ENCODE results near the gene SCMH1.

Gene SCMH1

GRCh38 chr1:40986328-40986783 lies 255.8 kb downstream of the SCMH1 start:
- Histone ChIP-seq H3K9me3 (ENCODE audit: insufficient read depth, low read depth, low read length) (no peaks in the 10 kb centered on the region), H3K27ac (ENCODE audit: low read length) (no peak overlapping the region), H3K27me3 (ENCODE audit: insufficient read depth, low read length) (no peaks in the 10 kb centered on the region), H3K9ac (ENCODE audit: low read depth, low read length) (no peak overlapping the region), H3K36me3 (ENCODE audit: insufficient read depth, low read depth, low read length) (peaks cover 93% of the 10 kb centered on the region), H3K4me1 (ENCODE audit: insufficient read depth, low read length) (peaks cover 2% of the 10 kb centered on the region; the same call in 1 of the 2 replicates), H3K4me3 (ENCODE audit: low read length) (no peak overlapping the region)

- H3K27ac ChIP-seq (ENCODE audit: low read length): no peak overlapping the region
Measured at GRCh38 chr1:40985875-40986274, 256.2 kb downstream of the SCMH1 start.

DNA sequence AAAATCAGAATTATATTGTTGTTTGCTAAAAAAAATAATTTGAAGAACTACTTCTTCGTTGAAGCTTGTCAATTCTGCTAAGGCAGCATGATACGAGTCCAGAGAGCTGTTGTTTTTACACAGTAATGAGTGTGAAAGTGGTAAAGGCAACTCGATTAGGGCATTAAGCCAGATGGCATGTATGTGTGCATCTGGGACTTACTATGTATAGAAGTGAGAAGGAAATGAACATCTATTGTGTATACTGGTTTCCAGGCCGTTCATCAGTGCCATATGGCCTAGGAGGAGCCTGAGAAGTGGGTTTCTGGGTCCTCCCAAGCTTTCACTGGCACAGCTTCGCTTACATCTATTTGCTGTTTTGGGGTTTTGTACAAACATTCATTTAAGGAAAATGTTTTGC lies 256.9 kb downstream of the SCMH1 start:
- H3K9me3 ChIP-seq (ENCODE audit: insufficient read depth, low read depth, low read length): no peaks in the 10 kb centered on the region
- no peaks in the 10 kb centered on the region for H3K27me3 ChIP-seq (ENCODE audit: insufficient read depth, low read length)
- H3K9ac ChIP-seq (ENCODE audit: low read depth, low read length): no peak overlapping the region
- H3K4me3 ChIP-seq (ENCODE audit: low read length): no peak overlapping the region
- H3K27ac ChIP-seq (ENCODE audit: low read length): no peak overlapping the region
- peaks cover 8% of the 10 kb centered on the region for H3K4me1 ChIP-seq (ENCODE audit: insufficient read depth, low read length)
- peaks cover 81% of the 10 kb centered on the region for H3K36me3 ChIP-seq (ENCODE audit: insufficient read depth, low read depth, low read length)

More at GRCh38 chr1:40985875-40986274, 256.2 kb downstream of the SCMH1 start:
- peaks cover 88% of the 10 kb centered on the region for H3K36me3 ChIP-seq (ENCODE audit: insufficient read depth, low read depth, low read length)
- peaks cover 7% of the 10 kb centered on the region for H3K4me1 ChIP-seq (ENCODE audit: insufficient read depth, low read length)
- H3K9ac ChIP-seq (ENCODE audit: low read depth, low read length): no peak overlapping the region
- H3K9me3 ChIP-seq (ENCODE audit: insufficient read depth, low read depth, low read length): no peaks in the 10 kb centered on the region
- H3K27me3 ChIP-seq (ENCODE audit: insufficient read depth, low read length): no peaks in the 10 kb centered on the region
- no peak overlapping the region for H3K4me3 ChIP-seq (ENCODE audit: low read length)

GRCh38 chr1:40984531-40984930 lies 257.6 kb downstream of the SCMH1 start:
- H3K27me3 ChIP-seq (ENCODE audit: insufficient read depth, low read length): no peaks in the 10 kb centered on the region
- no peak overlapping the region for H3K9ac ChIP-seq (ENCODE audit: low read depth, low read length)
- no peak overlapping the region for H3K4me3 ChIP-seq (ENCODE audit: low read length)
- H3K9me3 ChIP-seq (ENCODE audit: insufficient read depth, low read depth, low read length): no peaks in the 10 kb centered on the region
- peaks cover 8% of the 10 kb centered on the region for H3K4me1 ChIP-seq (ENCODE audit: insufficient read depth, low read length)
- no peak overlapping the region for H3K27ac ChIP-seq (ENCODE audit: low read length)
- H3K36me3 ChIP-seq (ENCODE audit: insufficient read depth, low read depth, low read length): peaks cover 75% of the 10 kb centered on the region

DNA sequence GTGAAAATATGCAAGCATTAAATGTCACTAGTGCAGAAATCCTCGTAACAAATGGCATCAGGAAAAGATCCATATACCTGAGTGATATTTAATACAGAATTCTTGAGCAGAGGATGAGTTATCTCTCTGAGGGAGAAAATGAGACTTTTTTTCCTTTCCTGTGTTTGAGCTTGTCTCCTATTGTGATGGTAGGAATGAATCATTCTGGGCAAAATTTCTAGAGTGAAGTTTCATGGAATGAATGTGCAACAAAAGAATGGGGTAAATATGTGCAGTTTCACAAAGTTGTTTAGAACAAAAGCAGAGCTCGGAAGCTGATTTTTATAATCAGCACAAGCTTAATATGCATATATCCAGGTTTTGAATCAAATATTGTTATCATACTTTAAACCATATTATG lies 258.0 kb downstream of the SCMH1 start:
- no peak overlapping the region for H3K27ac ChIP-seq (ENCODE audit: low read length)
- peaks cover 70% of the 10 kb centered on the region for H3K36me3 ChIP-seq (ENCODE audit: insufficient read depth, low read depth, low read length)
- H3K9me3 ChIP-seq (ENCODE audit: insufficient read depth, low read depth, low read length): no peaks in the 10 kb centered on the region
- H3K4me3 ChIP-seq (ENCODE audit: low read length): no peak overlapping the region
- H3K4me1 ChIP-seq (ENCODE audit: insufficient read depth, low read length): peaks cover 8% of the 10 kb centered on the region
- no peaks in the 10 kb centered on the region for H3K27me3 ChIP-seq (ENCODE audit: insufficient read depth, low read length)
- H3K9ac ChIP-seq (ENCODE audit: low read depth, low read length): no peak overlapping the region

DNA sequence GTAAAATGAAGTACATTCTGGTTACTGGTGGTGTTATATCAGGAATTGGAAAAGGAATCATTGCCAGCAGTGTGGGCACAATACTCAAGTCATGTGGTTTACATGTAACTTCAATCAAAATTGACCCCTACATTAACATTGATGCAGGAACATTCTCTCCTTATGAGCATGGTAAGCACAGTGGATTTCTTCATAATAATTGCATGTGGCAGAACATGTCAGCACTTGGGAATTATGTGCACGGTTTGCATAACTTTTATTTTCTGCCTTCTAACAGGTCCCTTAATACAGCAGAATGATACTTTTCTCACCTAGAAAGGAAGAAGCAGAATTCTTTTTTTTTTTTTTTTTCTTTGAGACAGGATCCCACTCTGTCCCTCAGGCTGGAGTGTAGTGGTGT lies 258.8 kb downstream of the SCMH1 start:
- peaks cover 62% of the 10 kb centered on the region for H3K36me3 ChIP-seq (ENCODE audit: insufficient read depth, low read depth, low read length)
- peaks cover 8% of the 10 kb centered on the region for H3K4me1 ChIP-seq (ENCODE audit: insufficient read depth, low read length)
- H3K27ac ChIP-seq (ENCODE audit: low read length): no peak overlapping the region
- H3K9me3 ChIP-seq (ENCODE audit: insufficient read depth, low read depth, low read length): no peaks in the 10 kb centered on the region
- H3K4me3 ChIP-seq (ENCODE audit: low read length): no peak overlapping the region
- no peaks in the 10 kb centered on the region for H3K27me3 ChIP-seq (ENCODE audit: insufficient read depth, low read length)
- H3K9ac ChIP-seq (ENCODE audit: low read depth, low read length): no peak overlapping the region

- peaks cover 8% of the 10 kb centered on the region for H3K4me1 ChIP-seq (ENCODE audit: insufficient read depth, low read length)
- peaks cover 57% of the 10 kb centered on the region for H3K36me3 ChIP-seq (ENCODE audit: insufficient read depth, low read depth, low read length)
Measured at GRCh38 chr1:40982721-40983120, 259.4 kb downstream of the SCMH1 start.

DNA sequence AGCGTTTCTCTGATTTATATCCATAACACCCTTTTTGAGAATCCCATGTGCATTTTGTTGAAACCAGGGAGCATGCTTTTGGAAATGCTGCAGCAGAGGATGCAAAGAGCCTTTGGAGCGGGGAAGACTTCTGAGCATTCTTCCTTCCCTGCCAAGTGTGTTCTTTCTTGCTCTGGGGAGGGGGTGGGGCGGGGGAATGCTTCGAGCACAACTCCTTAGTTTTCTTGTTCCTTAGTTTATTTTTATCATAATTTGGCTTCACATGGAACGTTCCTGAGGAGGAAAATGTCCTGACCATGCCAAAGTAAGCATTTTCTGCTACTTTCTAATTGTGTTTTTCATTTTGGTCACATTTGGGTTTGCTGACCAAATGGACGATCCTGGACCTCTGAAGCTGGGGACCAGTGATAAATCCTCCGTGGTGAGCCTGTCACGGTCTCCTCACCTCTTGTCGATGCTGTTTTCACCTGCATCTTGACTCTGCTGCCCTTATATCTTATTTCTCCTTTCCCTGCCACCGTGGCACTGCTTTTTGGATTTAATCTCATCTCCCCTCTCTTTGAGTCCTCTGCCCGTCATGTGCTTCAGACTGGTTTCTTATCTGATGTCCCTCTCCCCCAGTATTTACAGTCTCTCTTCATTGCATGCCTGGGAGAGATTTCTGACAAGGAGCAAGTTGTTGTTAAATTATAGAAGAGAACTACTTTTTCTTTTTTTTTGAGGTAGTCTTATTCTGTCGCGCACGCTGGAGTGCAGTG lies 260.2 kb downstream of the SCMH1 start:
- Histone ChIP-seq H3K9me3 (ENCODE audit: insufficient read depth, low read depth, low read length) (no peaks in the 10 kb centered on the region), H3K4me3 (ENCODE audit: low read length) (peak overlapping the region; percentile 90), H3K36me3 (ENCODE audit: insufficient read depth, low read depth, low read length) (peaks cover 48% of the 10 kb centered on the region), H3K27me3 (ENCODE audit: insufficient read depth, low read length) (no peaks in the 10 kb centered on the region), H3K4me1 (ENCODE audit: insufficient read depth, low read length) (peaks cover 8% of the 10 kb centered on the region), H3K9ac (ENCODE audit: low read depth, low read length) (peak overlapping the region; percentile 88; the same call in 1 of the 2 replicates), H3K27ac (ENCODE audit: low read length) (no peak overlapping the region)

More at GRCh38 chr1:40982721-40983120, 259.4 kb downstream of the SCMH1 start:
- Histone ChIP-seq H3K9ac (ENCODE audit: low read depth, low read length) (no peak overlapping the region), H3K27me3 (ENCODE audit: insufficient read depth, low read length) (no peaks in the 10 kb centered on the region), H3K27ac (ENCODE audit: low read length) (no peak overlapping the region), H3K9me3 (ENCODE audit: insufficient read depth, low read depth, low read length) (no peaks in the 10 kb centered on the region), H3K4me3 (ENCODE audit: low read length) (no peak overlapping the region)

- H3K4me3 ChIP-seq (ENCODE audit: low read length): peak overlapping the region; percentile 90
- H3K4me1 ChIP-seq (ENCODE audit: insufficient read depth, low read length): peaks cover 8% of the 10 kb centered on the region
- H3K27me3 ChIP-seq (ENCODE audit: insufficient read depth, low read length): no peaks in the 10 kb centered on the region
- H3K9me3 ChIP-seq (ENCODE audit: insufficient read depth, low read depth, low read length): no peaks in the 10 kb centered on the region
- peak overlapping the region; percentile 1 for H3K27ac ChIP-seq (ENCODE audit: low read length)
- peaks cover 35% of the 10 kb centered on the region for H3K36me3 ChIP-seq (ENCODE audit: insufficient read depth, low read depth, low read length)
- peak overlapping the region; percentile 88 for H3K9ac ChIP-seq (ENCODE audit: low read depth, low read length)
Measured at GRCh38 chr1:40980453-40981121, 261.5 kb downstream of the SCMH1 start.

- H3K4me3 ChIP-seq (ENCODE audit: low read length): peak overlapping the region; percentile 90
- no peaks in the 10 kb centered on the region for H3K27me3 ChIP-seq (ENCODE audit: insufficient read depth, low read length)
- H3K4me1 ChIP-seq (ENCODE audit: insufficient read depth, low read length): peaks cover 8% of the 10 kb centered on the region
- H3K9ac ChIP-seq (ENCODE audit: low read depth, low read length): peak overlapping the region; percentile 88
- peaks cover 30% of the 10 kb centered on the region for H3K36me3 ChIP-seq (ENCODE audit: insufficient read depth, low read depth, low read length)
- no peaks in the 10 kb centered on the region for H3K9me3 ChIP-seq (ENCODE audit: insufficient read depth, low read depth, low read length)
- peak overlapping the region; percentile 1 for H3K27ac ChIP-seq (ENCODE audit: low read length)
Measured at GRCh38 chr1:40980068-40980452, 262.0 kb downstream of the SCMH1 start.

DNA sequence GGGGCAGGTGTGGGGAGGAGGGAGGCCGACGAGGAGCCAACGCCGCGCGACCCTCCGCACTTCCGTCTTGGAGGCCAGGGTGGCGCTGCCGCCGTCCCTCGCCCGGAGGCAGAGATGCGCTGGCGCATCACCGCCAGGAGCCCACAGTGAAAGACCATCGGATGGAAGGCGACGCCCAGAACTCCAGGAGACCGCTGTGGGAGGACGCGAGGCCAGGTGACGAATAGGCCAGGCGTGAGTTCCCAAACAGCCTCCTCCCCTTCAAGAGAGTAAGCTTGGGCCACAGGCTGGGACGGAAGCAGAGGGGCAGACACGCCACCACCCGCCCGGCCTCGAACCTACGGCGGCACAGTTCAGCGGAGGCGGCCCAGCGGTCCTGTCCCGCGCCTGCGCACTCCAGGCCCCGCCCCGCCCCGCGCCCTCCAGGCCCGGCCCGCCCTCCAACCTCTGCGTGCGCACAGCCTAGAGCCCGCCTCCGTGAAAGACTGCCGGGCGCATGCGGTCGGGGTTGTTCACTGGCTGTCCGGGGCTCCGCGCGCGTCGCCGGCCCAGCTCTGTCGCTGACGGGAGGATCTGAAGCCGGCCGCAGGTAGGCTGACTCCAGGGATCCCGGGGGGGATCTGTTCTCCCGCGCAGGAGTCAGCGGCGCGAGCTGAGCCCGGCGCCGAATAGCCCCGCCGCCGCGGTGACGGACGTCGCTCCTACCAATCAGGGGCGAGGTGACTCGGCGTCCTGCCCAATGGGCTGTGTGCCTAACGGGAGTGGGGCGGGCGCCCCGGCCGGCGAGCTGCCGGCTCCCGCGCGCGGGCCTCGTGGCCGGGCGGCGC lies 262.7 kb downstream of the SCMH1 start, which contains the start of gene CTPS1:
Gene CTPS1 (plus strand): TSS at position 456 of the 827 bp plus-strand sequence. CDS start 3,595 bp downstream, outside the sequence.
- H3K9ac ChIP-seq (ENCODE audit: low read depth, low read length): peak within 1 kb of the TSS; percentile 88

More for the DNA sequence above, 262.7 kb downstream of the SCMH1 start, which contains the start of gene CTPS1:
- Histone ChIP-seq H3K9me3 (ENCODE audit: insufficient read depth, low read depth, low read length) (no peaks in the 10 kb centered on the region), H3K36me3 (ENCODE audit: insufficient read depth, low read depth, low read length) (peaks cover 24% of the 10 kb centered on the region), H3K27me3 (ENCODE audit: insufficient read depth, low read length) (no peaks in the 10 kb centered on the region), H3K27ac (ENCODE audit: low read length) (peak within 1 kb of the TSS; percentile 73), H3K4me1 (ENCODE audit: insufficient read depth, low read length) (peaks cover 8% of the 10 kb centered on the region), H3K4me3 (ENCODE audit: low read length) (peak within 1 kb of the TSS; percentile 90)

Measured in iPS-20b (cell line).